Spleen (tissue), 11 donors: ENCODE results near the gene PTPN18. TPM values are rescaled to one million over a fixed set of nuclear protein-coding genes. Genes with fewer than 3 reads are reported as not detected.
A peak's percentile ranks its signal among the peaks of the same experiment; 100 is the strongest.
"Not testable (repeated sequence)": the region's sequence is repeated elsewhere in the genome, so short reads cannot be mapped to it uniquely, and the experiment has no call there.

ENCODE experiments used
- DNase-seq: peaks from one replicate; pipeline ENCODE4 v3.0.0-alpha.2; 2020
- H3K27ac ChIP-seq, 8 donors: fragments of 200-600 bp; sonication (generic) in 7 of 8; 1 replicate in 4 of 8; 2 replicates in 4 of 8; pipeline versions ENCODE4 v1.5.0 to v1.8.0; 2016 to 2021; ENCODE audit warnings: inconsistent platforms in 4 of 8, mild to moderate bottlenecking in 4 of 8, moderate library complexity in 1 of 8
- H3K27me3 ChIP-seq, 7 donors: fragments of 200-600 bp; sonication (generic) in 6 of 7; replicated peaks in 1 of 7; 1 replicate in 4 of 7; 2 replicates in 3 of 7; pipeline versions ENCODE4 v1.5.0 to v1.8.0; 2016 to 2021; ENCODE audit warnings: inconsistent platforms in 3 of 7, mild to moderate bottlenecking in 1 of 7
- H3K36me3 ChIP-seq, 6 donors: fragments of 200-600 bp; sonication (generic) in 5 of 6; 1 replicate in 4 of 6; 2 replicates in 2 of 6; pipeline versions ENCODE4 v1.5.0 to v1.8.0; 2016 to 2021; ENCODE audit warnings: inconsistent platforms in 2 of 6
- H3K4me1 ChIP-seq, 6 donors: fragments of 200-600 bp; sonication (generic) in 5 of 6; 1 replicate in 3 of 6; 2 replicates in 3 of 6; pipeline versions ENCODE4 v1.5.0 to v1.8.0; 2016 to 2021; ENCODE audit warnings: inconsistent platforms in 3 of 6
- H3K4me3 ChIP-seq, 8 donors: fragments of 200-600 bp; sonication (generic) in 7 of 8; 1 replicate in 4 of 8; 2 replicates in 4 of 8; pipeline versions ENCODE4 v1.5.0 to v1.8.0; 2016 to 2021; ENCODE audit warnings: inconsistent platforms in 4 of 8, mild to moderate bottlenecking in 4 of 8, moderate library complexity in 2 of 8
- H3K9me3 ChIP-seq, 8 donors: fragments of 200-600 bp; sonication (generic) in 7 of 8; 1 replicate in 4 of 8; 2 replicates in 4 of 8; pipeline versions ENCODE4 v1.5.0 to v1.8.0; 2016 to 2021; ENCODE audit warnings: inconsistent platforms in 4 of 8
- CTCF ChIP-seq, 11 experiments: fragments of 200-600 bp in 7 of 11; fragments of 450-650 bp in 4 of 11; sonication (generic) in 4 of 11; IDR thresholded peaks in 8 of 11; conservative IDR thresholded peaks in 3 of 11; 1 replicate in 7 of 11; 2 replicates in 4 of 11; pipeline versions ENCODE4 v1.4.0 to v1.8.0; 2016 to 2021; ENCODE audit warnings: antibody characterized with exemption in 11 of 11, inconsistent platforms in 4 of 11, mild to moderate bottlenecking in 1 of 11
- POLR2A ChIP-seq, 3 donors: fragments of 450-650 bp; IDR thresholded peaks; one replicate each; pipeline ENCODE4 v1.5.1; 2017; ENCODE audit warnings: antibody characterized with exemption in 3 of 3, mild to moderate bottlenecking in 1 of 3
- POLR2AphosphoS5 ChIP-seq, 3 donors: sonication (generic); formaldehyde crosslinking; IDR thresholded peaks; one replicate each; pipeline ENCODE4 v1.5.1; 2017; ENCODE audit warnings: antibody characterized with exemption in 3 of 3
- WGBS, 5 donors: extraction: QIAGEN DNeasy Blood & Tissue Kit in 3 of 5; methylation state at CpG; one replicate each; pipeline versions ENCODE4 v1.1.5 to v1.1.7; 2013 to 2018; 5-methylcytosine and 5-hydroxymethylcytosine counted together
- intact Hi-C: fragments of 100-400 bp; cut with DNase I; formaldehyde crosslinking; loops from one replicate; pipeline ENCODE4 v1.15.0; 2023; ENCODE audit warnings: low total_unique reads
- polyA plus RNA-seq, 3 donors: library from polyadenylated mRNA; stranded (reverse); fragments of 200-250 nt; gene quantifications; one replicate each; pipeline ENCODE4 v1.2.1, GENCODE V29; 2013
- small RNA-seq, 4 donors: library from RNA; depleted of rRNA; stranded (forward); fragments of <200 nt; gene quantifications; one replicate each; pipeline ENCODE3, GENCODE V24; 2016
- total RNA-seq, 7 donors: library from RNA; depleted of rRNA in 3 of 7; stranded (reverse); fragments of >200 nt in 3 of 7; fragmentation: NEBNext Ultra II Directional in 4 of 7; extraction: Animal tissue kit (Norgen Biotek cat#: 25700) in 4 of 7; gene quantifications; one replicate each; pipeline versions ENCODE4 v1.1.0 to v1.2.1, GENCODE V29; 2016 to 2021
- donor health status: healthy with polysubstance abuse.
- donor health status: DM: no; HTN: no; CAD: no; lungs with moderate emphysema.
- donor health status: DM: no; HTN: no; CAD: no.
- donor health status: Bipolar disorder and iron deficiency.
- donor health status: healthy.
- donor health status: DM: no; HTN: no; CAD: no.
- donor health status: DM: yes; HTN: yes; CAD: no.

The PTPN18 gene
- total and polyA plus RNA-seq, 10 donors: 75.9 to 132 (median 108) TPM

DNA sequence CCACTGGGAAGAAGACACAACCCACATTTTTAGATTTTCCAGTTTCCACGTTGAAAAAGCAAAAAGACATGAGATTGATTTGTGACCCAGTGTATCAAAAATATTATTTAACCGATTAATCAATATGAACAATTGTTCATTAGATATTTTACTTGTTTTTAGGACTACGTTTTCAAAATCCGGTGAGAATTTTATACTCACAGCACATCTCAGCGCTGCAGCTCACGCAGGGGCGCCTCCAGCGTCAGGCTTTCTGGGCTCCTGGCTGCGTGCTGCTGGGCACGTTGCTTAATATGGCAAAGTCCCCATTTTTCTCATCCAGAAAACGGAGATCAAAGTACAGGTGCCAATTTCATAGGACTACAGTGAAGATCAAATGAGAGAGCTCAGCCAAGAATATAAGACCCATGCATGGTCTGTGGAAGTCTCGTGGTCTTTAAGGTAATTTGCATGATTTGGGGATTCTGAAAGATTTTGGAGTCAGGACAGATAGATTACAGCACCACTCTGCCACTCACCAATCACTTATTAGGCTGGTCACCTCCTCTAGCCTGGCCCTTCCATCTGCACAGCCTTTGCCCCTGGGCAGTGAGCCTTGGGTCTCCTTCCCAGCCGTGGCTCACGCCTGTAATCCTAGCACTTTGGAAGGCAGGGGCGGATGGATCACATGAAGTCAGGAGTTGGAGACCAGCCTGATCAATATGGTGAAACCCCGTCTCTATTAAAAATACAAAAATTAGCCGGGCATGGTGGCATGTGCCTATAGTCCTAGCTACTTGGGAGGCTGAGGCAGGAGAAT lies 36.2 kb downstream of the PTPN18 start:
- H3K36me3 ChIP-seq: no peaks in the 10 kb centered on the region
- TF ChIP-seq POLR2A (IDR thresholded peaks at IDR 0.05): no peak
- TF ChIP-seq POLR2AphosphoS5 (IDR thresholded peaks at IDR 0.05): no peak
- TF ChIP-seq CTCF (IDR thresholded peaks at IDR 0.05 in 8 of 11, conservative IDR thresholded peaks at IDR 0.05 in 3 of 11): no peak
- peak overlapping the region; percentile 55 to 74 (median 62) for H3K4me3 ChIP-seq
- peak; percentile 77 for DNase-seq
- H3K4me1 ChIP-seq: peaks cover 7 to 56% (median 44%) of the 10 kb centered on the region in 6 donors
- H3K9me3 ChIP-seq: no peaks in the 10 kb centered on the region
- H3K27me3 ChIP-seq: peaks cover 0 to 5% (median 0%) of the 10 kb centered on the region in 7 donors
- 31 to 38% (median 35%) methylated on average over 17 of the region's 17 CpGs for WGBS, 5 donors
- H3K27ac ChIP-seq: peak overlapping the region; percentile 86 to 94 (median 88)
- intact Hi-C loops: no loop called here

GRCh38 chr2:130393318-130393910 lies 37.6 kb downstream of the PTPN18 start:
- peak; percentile 62 for DNase-seq
- WGBS, 5 donors: 86 to 93% (median 90%) methylated on average over 7 of the region's 7 CpGs
- TF ChIP-seq CTCF (IDR thresholded peaks at IDR 0.05 in 8 of 11, conservative IDR thresholded peaks at IDR 0.05 in 3 of 11) (no peak), POLR2AphosphoS5 (IDR thresholded peaks at IDR 0.05) (no peak), POLR2A (IDR thresholded peaks at IDR 0.05) (no peak)
- peaks cover 0 to 5% (median 0%) of the 10 kb centered on the region in 7 donors for H3K27me3 ChIP-seq
- H3K36me3 ChIP-seq: no peaks in the 10 kb centered on the region
- H3K27ac ChIP-seq: no peak overlapping the region
- no peak overlapping the region for H3K4me3 ChIP-seq
- intact Hi-C loops: no loop called here
- no peaks in the 10 kb centered on the region for H3K9me3 ChIP-seq
- H3K4me1 ChIP-seq: peaks cover 0 to 42% (median 30%) of the 10 kb centered on the region in 6 donors

DNA sequence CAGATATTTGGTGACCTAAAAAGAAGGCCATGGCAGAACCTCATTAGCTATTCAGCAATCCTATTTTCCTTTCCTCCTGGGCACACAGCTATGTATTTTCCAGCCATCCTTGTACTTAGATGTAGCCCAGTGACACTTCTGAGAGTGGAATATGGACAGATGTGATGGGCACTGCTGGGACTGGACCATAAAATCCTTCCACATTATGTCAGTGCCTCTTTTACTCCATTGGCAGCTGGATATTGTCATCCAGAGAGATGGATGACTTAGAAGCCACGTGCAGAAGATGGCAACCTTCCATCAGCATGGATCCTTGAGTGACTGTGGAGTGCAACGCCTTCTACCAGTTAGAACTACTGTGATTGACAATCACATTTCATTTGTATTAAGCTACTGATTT lies 50.4 kb downstream of the PTPN18 start:
- H3K4me1 ChIP-seq, DNase-seq, H3K27ac ChIP-seq, H3K36me3 ChIP-seq, intact Hi-C loops, H3K9me3 ChIP-seq, H3K4me3 ChIP-seq, H3K27me3 ChIP-seq: not testable (repeated sequence)
- no CpG with 5 or more reads among the region's 2 CpGs for WGBS, 5 donors

- H3K4me1 ChIP-seq, DNase-seq, H3K27ac ChIP-seq, H3K36me3 ChIP-seq, intact Hi-C loops, H3K9me3 ChIP-seq, H3K27me3 ChIP-seq, H3K4me3 ChIP-seq: not testable (repeated sequence)
- WGBS, 5 donors: 80 to 100% (median 82%) methylated on average over 1 of the region's 1 CpG
Observed at GRCh38 chr2:130416693-130417092, 60.8 kb downstream of the PTPN18 start.

- intact Hi-C loops, H3K4me3 ChIP-seq, H3K9me3 ChIP-seq, H3K36me3 ChIP-seq, H3K4me1 ChIP-seq, DNase-seq, H3K27ac ChIP-seq, H3K27me3 ChIP-seq: not testable (repeated sequence)
- 89 to 100% (median 97%) methylated on average over 1 of the region's 1 CpG for WGBS, 5 donors
Observed at GRCh38 chr2:130418845-130419244, 63.0 kb downstream of the PTPN18 start.

Small RNAs within 50 kb of the gene (small RNA-seq; reads per million reads assigned to genes)
- gene AC132479.1: 0 reads per million in 4 donors

Other genes starting within 250 kb of the PTPN18 start
- gene POTEF, start 226.8 kb upstream of the PTPN18 start, total RNA-seq: not detected
- gene POTEF, start 226.8 kb upstream of the PTPN18 start, polyA plus RNA-seq: not detected
- 1 to 10 TPM in 2 of 7 donors, under 1 TPM in 3, not detected in 2; 0.27 to 2.5 (median 0.66) TPM for gene CCDC74B, start 210.9 kb upstream of the PTPN18 start, total RNA-seq
- gene CCDC74B, start 210.9 kb upstream of the PTPN18 start, polyA plus RNA-seq: under 1 TPM; 0.38 to 0.61 (median 0.57) TPM
- 10 to 100 TPM; 32.7 to 44.9 (median 40.7) TPM for gene SMPD4, start 174.5 kb upstream of the PTPN18 start, total RNA-seq
- 10 to 100 TPM; 24.0 to 34.7 (median 33.0) TPM for gene SMPD4, start 174.5 kb upstream of the PTPN18 start, polyA plus RNA-seq
- gene MZT2B, start 173.8 kb upstream of the PTPN18 start, total RNA-seq: 100 to 1,000 TPM in 3 of 7 donors, 10 to 100 TPM in 4; 37.9 to 159 (median 95.0) TPM
- 100 to 1,000 TPM; 204 to 308 (median 217) TPM for gene MZT2B, start 173.8 kb upstream of the PTPN18 start, polyA plus RNA-seq
- gene TUBA3E, start 157.6 kb upstream of the PTPN18 start, total RNA-seq: not detected
- gene TUBA3E, start 157.6 kb upstream of the PTPN18 start, polyA plus RNA-seq: under 1 TPM in 1 of 3 donors, not detected in 2; 0.11 TPM
- gene IMP4, start 13.2 kb upstream of the PTPN18 start, total RNA-seq: 10 to 100 TPM; 50.2 to 82.0 (median 63.4) TPM
- gene IMP4, start 13.2 kb upstream of the PTPN18 start, polyA plus RNA-seq: 10 to 100 TPM; 77.4 to 85.0 (median 82.5) TPM
- not detected for gene POTEI, start 153.3 kb downstream of the PTPN18 start, total RNA-seq
- gene POTEI, start 153.3 kb downstream of the PTPN18 start, polyA plus RNA-seq: not detected
- not detected for gene CFC1B, start 165.2 kb downstream of the PTPN18 start, total RNA-seq
- gene CFC1B, start 165.2 kb downstream of the PTPN18 start, polyA plus RNA-seq: not detected
- not detected for gene CFC1, start 243.5 kb downstream of the PTPN18 start, total RNA-seq
- under 1 TPM in 1 of 3 donors, not detected in 2; 0.11 TPM for gene CFC1, start 243.5 kb downstream of the PTPN18 start, polyA plus RNA-seq